RCC 7860 (cell line): ENCODE results near the gene MIER3.
A peak's percentile ranks its signal among the peaks of the same experiment; 100 is the strongest.

ENCODE experiments used
- DNase-seq: peaks from one replicate; pipeline ENCODE4 v3.0.0-alpha.2; 2015; ENCODE audit warnings: low spot score
- FAIRE-seq: peaks from 2 replicates; lab custom pipeline; 2012; peaks lifted over from hg19 to GRCh38; lab: Jason Lieb, UNC

MIER3 gene

DNA sequence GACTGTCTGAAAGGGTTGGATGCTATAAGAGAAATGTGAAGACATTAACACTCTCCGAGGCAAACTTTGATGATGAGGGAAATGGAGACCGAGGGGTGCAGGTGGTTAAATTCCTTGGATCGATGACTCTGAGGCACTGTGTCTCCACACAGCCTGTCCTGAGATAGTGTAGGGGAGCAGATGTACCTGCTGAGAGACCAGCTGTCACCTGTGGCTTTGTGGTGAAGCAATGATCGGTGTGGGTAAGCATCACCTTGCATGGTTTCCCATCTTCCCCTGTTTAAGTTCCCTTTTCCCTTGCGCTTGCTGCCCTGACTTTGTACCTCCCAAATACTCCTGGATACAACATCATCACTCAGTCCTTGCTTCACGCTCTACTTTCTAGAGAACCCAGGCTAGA, 9.8 kb upstream of the MIER3 start:
- FAIRE-seq (no peak), DNase-seq (no peak)

DNA sequence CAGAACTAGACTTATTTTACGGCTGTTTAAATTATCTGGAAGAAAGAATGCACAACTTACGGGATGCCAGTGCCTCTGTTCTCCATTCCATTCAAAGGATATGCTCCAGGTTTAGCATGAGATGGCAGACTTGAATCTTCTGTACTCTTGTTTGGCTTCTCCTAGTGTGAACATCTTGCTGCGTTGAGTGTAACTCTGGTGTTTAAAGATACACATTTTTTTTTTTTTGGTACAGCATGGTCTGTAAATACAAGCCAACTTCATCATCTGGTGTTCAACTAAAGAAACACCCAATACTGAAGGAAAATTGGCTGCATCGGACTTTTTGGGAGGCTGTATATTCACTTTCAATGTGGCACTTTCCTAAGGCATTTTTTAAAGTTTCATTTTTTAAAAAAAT, 7.4 kb upstream of the MIER3 start:
- FAIRE-seq (no peak), DNase-seq (no peak)

DNA sequence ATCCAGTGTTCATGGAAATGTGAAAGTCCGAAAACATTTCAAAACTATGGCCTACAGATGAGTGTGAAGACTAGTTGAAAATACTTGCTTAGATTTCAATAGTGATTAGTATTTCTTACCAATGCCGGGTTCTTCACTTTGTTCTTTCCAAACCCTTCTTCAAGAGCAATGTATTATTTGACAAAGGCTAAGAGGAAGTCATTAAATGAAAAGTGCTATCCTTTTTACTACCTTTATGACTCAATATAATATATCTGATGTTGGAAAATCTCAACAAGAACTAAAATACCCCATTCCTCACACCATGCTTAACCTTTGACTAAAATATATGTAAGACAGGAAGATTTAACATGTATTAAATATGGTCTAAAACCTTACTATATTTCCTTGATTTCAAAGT, 6.7 kb upstream of the MIER3 start:
- FAIRE-seq (no peak), DNase-seq (no peak)

DNA sequence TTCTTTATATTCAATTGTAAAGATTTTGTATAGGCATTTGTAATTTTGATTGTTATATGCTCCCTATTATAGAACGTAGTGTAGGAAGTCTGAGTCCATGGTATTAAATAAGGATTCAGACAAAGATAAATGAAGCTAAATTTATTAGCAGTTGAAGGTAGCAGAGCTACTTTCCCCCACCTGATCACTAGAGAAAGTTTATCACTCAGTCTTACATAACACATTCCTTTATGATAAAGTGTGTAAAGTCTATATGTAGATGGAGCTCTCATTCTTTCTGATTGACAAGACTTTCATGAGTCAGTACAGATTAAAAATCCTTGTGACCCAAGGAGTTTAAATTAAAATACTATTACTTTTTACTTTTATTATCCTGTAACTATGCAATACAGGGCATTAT, 2.3 kb upstream of the MIER3 start:
- DNase-seq (no peak), FAIRE-seq (no peak)

DNA sequence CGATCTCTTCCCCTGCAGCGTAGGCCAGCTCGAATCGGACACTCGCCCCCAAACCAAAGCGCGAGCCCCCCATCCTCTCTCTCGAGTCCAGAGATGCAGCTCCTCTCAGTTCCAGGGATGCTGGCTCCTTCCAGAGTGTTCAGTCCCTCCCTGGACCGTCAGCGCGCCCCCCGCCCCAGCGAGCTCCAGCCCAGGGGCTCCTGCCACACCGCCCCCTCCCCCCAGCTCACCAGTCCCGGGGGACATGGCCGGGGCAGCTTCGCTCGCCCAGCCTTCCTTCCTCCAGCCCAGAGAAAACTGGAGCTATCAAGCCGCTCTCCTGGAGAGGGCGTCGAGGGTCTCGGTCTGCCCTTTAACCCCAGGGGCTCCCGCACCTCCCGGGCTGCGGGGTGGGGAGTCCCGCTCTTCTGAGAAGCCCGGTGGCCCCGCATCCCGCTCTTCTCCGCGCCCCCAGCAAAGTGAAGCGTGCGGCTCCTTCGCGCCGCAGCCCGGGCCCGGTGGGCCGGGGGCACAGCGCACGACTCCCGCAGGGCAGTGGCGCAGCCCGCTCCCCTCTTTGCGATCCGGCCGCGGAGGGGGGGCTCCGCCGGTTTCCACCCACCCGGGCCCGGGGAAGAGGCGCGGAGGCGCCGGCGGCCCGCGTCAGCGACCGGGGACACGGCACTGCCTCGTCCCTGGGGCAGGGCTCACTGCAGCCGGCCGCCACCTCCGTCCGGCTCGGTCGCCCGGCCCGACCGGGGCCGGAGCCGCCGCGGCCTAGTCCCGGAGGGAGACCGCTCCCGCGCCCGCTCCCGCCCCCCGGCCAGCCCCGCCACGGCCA, 587 bp downstream of the MIER3 start:
- FAIRE-seq = no peak
- DNase-seq = no peak

- no peak for FAIRE-seq
- DNase-seq = no peak
Measured at GRCh38 chr5:56950626-56951125, 1.2 kb downstream of the MIER3 start.

DNA sequence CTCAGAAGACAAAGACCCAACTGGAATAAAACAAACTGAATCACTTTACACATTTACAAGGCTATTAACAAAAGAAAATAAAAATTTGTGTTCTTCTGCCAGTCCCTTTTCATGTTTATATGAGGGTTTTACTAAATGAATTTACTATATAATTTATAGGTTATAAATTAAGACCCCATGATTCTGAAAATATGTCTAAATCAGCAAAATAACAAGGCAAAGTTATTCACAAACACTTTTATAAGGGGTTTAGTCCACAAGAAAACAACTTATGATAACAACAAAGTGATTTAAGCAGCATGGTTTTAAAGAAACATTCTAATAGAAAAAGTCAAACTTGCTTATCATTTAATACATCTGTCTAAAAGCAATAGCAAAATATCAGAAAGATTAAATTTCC, 4.9 kb downstream of the MIER3 start:
- DNase-seq = no peak
- FAIRE-seq = no peak

DNA sequence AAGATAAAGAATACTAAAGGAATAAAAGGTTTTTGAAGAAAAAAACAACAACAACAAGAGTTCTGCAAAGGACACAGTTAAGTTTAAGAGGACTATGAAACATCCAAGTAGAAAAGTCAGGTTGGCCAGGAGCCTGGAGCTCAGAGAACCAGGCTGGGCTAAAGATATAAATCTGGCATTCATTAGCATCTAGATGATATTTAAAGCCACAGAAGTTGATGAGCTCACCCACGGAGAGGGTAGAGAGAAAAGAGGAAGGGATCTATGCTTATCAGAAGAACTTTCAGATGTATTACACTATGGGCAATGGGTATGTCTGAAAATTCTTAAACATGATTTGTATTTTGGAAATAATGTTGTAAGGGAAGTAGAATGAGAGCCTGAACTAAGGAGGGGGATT, 9.9 kb downstream of the MIER3 start:
- FAIRE-seq = no peak
- no peak for DNase-seq

DNA sequence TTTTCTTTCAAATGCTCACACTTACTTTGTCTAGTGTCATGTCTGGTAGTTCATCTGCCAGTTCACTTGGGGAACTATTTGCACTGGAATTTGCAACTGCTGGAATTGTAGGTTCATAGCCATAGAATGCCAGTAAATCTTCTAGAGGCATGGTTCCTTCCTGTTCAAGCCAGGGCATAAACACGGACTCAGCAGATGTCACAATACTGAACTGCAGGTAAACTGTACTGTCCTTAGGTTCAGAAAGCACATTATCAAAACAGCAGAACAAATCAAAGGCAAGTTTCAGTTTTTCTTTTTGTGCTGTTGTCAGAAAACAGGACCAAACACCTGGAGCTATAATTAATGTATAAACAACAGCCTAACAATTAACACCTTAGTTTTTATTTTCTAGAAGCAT, 13.1 kb downstream of the MIER3 start:
- FAIRE-seq = no peak
- DNase-seq = no peak

- FAIRE-seq (no peak), DNase-seq (no peak)
Measured at GRCh38 chr5:56934325-56934724, 17.6 kb downstream of the MIER3 start.

DNA sequence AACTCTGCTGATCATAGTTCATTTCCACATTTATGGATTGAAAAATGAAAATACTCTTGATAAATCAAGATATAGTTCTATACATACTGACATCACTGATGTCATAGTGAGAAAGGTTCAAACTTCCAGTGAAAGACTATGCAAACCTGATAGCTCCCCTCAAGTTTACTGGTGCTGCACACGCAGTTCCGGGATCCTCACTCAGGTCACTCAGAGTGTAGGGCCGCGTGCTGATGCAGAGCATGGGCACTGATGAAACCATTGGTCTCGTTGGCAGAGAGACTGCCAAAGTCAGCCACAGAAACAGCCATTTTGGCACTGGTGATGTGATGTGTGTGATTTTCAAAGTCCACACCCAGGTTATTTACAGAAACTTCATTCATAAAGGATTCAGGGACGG, 29.0 kb downstream of the MIER3 start:
- FAIRE-seq (no peak), DNase-seq (no peak)

DNA sequence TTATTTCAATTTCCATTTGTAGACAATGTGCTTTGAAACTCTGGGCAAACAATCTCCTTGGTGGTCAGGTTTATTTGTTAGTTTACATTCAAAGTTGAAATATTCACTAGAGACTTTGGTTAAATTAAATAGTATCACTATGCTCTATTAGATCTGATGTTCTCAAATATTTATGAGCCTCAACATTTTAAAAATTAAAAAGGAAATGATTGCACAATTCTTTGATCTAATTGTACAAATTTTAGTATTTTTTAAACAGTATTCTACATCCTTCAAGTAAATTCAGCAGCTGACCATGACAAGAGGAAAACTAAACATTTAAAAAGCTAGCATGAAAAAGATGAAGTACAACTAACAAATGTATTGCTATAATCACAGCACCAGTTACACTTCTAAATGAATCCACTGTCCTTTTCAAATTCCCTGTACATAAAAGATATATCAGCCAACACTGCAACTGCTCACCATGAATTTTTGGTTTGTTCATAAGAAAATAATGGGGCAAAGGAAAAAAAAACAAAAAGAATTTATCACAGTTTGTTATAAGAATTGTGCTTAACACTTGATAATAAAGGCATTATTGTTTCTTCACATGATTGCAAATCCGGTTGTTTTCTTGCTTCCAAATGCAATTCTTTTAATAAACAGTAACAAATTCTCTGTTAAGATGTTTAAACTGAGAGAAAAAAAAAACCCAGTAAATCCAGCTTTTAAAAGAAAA, 31.8 kb downstream of the MIER3 start:
- no peak for DNase-seq
- no peak for FAIRE-seq

GRCh38 chr5:56918054-56918453, 33.9 kb downstream of the MIER3 start:
- no peak for FAIRE-seq

DNA sequence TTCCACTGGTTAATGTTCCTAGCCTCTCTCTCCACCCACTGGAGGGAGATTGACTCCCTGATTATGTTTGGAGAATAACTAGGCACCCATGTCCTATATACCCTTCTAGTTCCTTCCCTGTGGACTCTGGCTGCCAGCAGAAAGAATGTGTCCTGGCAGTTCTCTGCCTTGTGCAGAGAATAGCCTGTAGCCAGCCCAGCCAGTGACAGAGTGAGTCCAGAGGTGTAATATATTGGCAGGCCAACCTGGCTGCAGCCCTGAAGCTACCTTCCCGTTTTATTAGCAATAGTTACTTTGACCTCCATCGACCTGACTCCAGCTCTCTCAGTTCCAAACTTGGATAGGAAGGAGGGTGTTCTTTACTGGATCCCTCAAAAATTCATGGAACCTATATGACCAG, 34.4 kb downstream of the MIER3 start:
- FAIRE-seq = no peak
- no peak for DNase-seq

More at GRCh38 chr5:56918054-56918453, 33.9 kb downstream of the MIER3 start:
- DNase-seq = no peak

DNA sequence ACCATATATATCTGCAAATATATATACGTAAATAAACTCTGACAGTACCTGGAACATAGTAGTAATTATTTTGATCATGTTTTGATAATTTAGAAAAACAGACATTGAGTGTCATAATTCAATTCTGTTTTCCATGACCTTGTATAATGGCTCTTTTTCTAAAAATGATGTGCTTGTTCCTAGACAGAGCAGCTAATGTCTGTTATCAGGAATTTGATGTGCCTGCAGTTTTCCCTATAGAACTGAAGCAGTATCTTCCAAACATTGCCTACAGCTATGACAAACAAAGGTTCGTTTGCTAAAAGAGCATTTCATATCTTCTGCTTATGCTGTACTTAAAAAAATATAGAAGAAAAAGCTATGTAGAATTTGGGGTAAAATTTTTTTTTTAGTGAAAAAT, 37.2 kb downstream of the MIER3 start:
- no peak for DNase-seq
- no peak for FAIRE-seq

GRCh38 chr5:56913766-56914165, 38.2 kb downstream of the MIER3 start:
- FAIRE-seq (no peak), DNase-seq (no peak)

- DNase-seq (no peak), FAIRE-seq (no peak)
Measured at GRCh38 chr5:56910210-56910965, 41.5 kb downstream of the MIER3 start.

- DNase-seq (peak; percentile 81), FAIRE-seq (no peak)
Measured at GRCh38 chr5:56909294-56910209, 42.4 kb downstream of the MIER3 start, which contains the start of gene SETD9. SETD9 (plus strand) TSS chr5:56909596; CDS start chr5:56909646, 50 bp downstream.

DNA sequence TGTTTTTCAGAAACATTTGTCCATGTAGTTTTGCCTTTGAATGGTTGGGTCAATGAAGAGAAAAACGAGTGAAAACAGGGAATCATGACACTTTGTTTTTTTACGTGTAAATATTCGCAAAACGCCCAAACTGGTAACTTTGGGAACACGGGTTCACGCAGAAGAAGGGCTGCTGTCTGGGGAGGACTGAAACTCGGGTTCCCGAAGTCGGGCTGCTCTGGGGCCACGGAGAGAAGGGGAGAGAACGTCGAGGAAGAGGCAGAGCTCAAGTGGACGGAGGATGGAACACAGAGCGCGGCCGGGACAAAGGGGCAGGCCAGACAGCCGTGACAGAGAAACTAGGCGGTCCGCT, 43.0 kb downstream of the MIER3 start:
- DNase-seq = no peak
- no peak for FAIRE-seq

GRCh38 chr5:56900858-56901578, 50.9 kb downstream of the MIER3 start:
- DNase-seq = no peak
- no peak for FAIRE-seq
